ENCODE results near the gene IRX2. TPM values are rescaled to one million over a fixed set of nuclear protein-coding genes. Genes with fewer than 3 reads are reported as not detected.

IRX2 gene
- total RNA-seq, 1 donor = 7.2 TPM

DNA sequence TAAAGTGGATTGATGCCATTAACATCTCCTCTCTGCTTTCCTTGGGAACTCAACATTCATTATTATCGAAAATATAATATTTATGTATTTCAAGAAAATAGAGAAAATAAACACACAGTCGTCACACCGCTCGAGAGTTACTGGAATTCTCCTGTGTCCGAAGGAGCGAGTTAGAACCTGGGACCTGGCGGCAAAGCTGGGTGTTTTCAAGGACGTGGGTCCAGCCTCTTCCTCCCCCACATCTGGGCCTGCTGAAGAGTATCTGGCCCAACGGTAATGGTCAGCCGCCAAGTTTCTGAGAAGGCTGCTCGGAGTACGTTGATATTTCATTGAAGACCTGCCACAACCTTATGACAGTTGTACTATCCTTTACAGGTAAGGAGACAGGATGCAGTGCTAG is 47.9 kb downstream of the IRX2 start:
- no peaks in the 10 kb centered on the region for H4K20me1 ChIP-seq (ENCODE audit: insufficient read depth, low read length)
- no peak overlapping the region for H3K4me3 ChIP-seq (ENCODE audit: insufficient read depth, low read length)
- no peaks in the 10 kb centered on the region for H3K27me3 ChIP-seq (ENCODE audit: insufficient read depth, low read length)
- no peaks in the 10 kb centered on the region for H3K9me3 ChIP-seq (ENCODE audit: low read depth, low read length)
- H3K36me3 ChIP-seq (ENCODE audit: insufficient read depth, low read length) = no peaks in the 10 kb centered on the region
- H3K79me2 ChIP-seq (ENCODE audit: insufficient read depth, low read length) = no peaks in the 10 kb centered on the region
- no peak overlapping the region for H3K4me2 ChIP-seq (ENCODE audit: insufficient read depth, low read length)
- no peak overlapping the region for H2AFZ ChIP-seq (ENCODE audit: low read length)
- H3K27ac ChIP-seq (ENCODE audit: low read depth, low read length) = no peak overlapping the region
- DNase-seq (ENCODE audit: insufficient read length, low spot score, missing footprints) = no peak
- TF ChIP-seq, protein P1, sequence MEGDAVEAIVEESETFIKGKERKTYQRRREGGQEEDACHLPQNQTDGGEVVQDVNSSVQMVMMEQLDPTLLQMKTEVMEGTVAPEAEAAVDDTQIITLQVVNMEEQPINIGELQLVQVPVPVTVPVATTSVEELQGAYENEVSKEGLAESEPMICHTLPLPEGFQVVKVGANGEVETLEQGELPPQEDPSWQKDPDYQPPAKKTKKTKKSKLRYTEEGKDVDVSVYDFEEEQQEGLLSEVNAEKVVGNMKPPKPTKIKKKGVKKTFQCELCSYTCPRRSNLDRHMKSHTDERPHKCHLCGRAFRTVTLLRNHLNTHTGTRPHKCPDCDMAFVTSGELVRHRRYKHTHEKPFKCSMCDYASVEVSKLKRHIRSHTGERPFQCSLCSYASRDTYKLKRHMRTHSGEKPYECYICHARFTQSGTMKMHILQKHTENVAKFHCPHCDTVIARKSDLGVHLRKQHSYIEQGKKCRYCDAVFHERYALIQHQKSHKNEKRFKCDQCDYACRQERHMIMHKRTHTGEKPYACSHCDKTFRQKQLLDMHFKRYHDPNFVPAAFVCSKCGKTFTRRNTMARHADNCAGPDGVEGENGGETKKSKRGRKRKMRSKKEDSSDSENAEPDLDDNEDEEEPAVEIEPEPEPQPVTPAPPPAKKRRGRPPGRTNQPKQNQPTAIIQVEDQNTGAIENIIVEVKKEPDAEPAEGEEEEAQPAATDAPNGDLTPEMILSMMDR (IDR thresholded peaks at IDR 0.05; ENCODE audit: extremely low read depth, low read depth, low read length) = no peak
- H3K4me1 ChIP-seq (ENCODE audit: insufficient read depth, low read length) = no peaks in the 10 kb centered on the region

DNA sequence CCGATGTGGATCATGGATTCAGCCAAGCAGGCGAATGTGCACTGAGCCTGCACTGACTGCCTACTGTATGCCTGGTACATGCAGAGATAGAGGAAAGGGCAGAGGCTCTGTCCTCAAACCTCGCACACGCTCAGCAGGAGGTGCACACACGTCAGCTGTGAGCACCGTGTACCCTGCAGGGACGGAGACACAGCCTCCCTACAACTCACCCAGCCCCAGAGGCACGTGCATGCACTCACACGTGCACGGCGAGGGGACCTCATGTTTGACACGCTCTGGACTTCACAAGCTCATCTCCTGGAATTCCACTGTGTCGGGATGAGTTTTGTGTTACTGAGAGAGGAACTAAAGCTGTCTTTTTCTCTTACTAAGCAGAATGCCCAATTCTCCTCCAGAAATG is 48.4 kb downstream of the IRX2 start:
- Histone ChIP-seq H2AFZ (ENCODE audit: low read length) (no peak overlapping the region), H3K27me3 (ENCODE audit: insufficient read depth, low read length) (no peaks in the 10 kb centered on the region), H3K79me2 (ENCODE audit: insufficient read depth, low read length) (no peaks in the 10 kb centered on the region), H3K9me3 (ENCODE audit: low read depth, low read length) (no peaks in the 10 kb centered on the region), H3K36me3 (ENCODE audit: insufficient read depth, low read length) (no peaks in the 10 kb centered on the region), H4K20me1 (ENCODE audit: insufficient read depth, low read length) (no peaks in the 10 kb centered on the region), H3K27ac (ENCODE audit: low read depth, low read length) (no peak overlapping the region), H3K4me2 (ENCODE audit: insufficient read depth, low read length) (no peak overlapping the region), H3K4me3 (ENCODE audit: insufficient read depth, low read length) (no peak overlapping the region), H3K4me1 (ENCODE audit: insufficient read depth, low read length) (no peaks in the 10 kb centered on the region)
- DNase-seq (ENCODE audit: insufficient read length, low spot score, missing footprints) = no peak
- TF ChIP-seq, protein P1 (IDR thresholded peaks at IDR 0.05; ENCODE audit: extremely low read depth, low read depth, low read length) = no peak

DNA sequence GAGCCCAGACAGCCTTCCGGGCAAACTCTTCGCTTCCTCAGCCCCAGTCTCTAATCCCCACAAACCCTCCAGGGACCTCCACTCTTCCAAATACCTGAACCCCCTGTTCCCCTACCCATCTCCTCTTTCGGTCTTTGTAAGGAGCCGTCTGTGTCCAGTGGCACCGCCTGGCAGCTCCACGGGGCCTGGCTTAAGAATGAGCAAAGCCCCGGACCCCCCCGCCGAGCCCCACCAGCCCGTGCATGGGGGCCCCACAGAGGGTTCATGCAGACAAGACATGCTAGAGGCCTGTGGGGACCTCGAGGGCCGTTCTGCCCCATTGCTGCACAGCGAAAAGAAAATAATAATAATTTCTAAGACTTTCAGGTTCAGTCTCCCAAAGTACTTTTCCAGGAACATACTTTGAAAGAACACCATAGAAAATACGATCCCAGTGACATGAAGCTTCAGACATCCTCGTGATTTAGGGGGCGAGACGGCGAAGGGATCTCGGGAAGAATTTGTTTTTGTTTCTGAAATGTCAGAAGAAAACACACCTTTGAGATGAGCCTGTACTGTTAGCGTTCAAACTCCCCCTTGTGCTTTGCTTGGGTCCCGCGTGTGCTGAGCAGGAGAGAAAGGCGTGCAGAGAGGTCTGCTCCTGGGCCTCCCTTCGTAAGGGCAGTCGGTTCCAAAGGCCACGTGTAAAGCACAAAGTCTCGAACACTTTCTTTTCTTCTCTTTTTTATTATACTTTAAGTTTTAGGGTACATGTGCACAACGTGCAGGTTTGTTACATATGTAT is 49.2 kb downstream of the IRX2 start:
- Histone ChIP-seq H3K79me2 (ENCODE audit: insufficient read depth, low read length) (no peaks in the 10 kb centered on the region), H3K27ac (ENCODE audit: low read depth, low read length) (no peak overlapping the region), H3K4me3 (ENCODE audit: insufficient read depth, low read length) (no peak overlapping the region), H3K27me3 (ENCODE audit: insufficient read depth, low read length) (no peaks in the 10 kb centered on the region), H3K4me2 (ENCODE audit: insufficient read depth, low read length) (no peak overlapping the region), H3K4me1 (ENCODE audit: insufficient read depth, low read length) (no peaks in the 10 kb centered on the region), H4K20me1 (ENCODE audit: insufficient read depth, low read length) (no peaks in the 10 kb centered on the region), H3K36me3 (ENCODE audit: insufficient read depth, low read length) (no peaks in the 10 kb centered on the region), H2AFZ (ENCODE audit: low read length) (no peak overlapping the region), H3K9me3 (ENCODE audit: low read depth, low read length) (no peaks in the 10 kb centered on the region)
- DNase-seq (ENCODE audit: insufficient read length, low spot score, missing footprints) = no peak
- TF ChIP-seq, protein P1 (IDR thresholded peaks at IDR 0.05; ENCODE audit: extremely low read depth, low read depth, low read length) = no peak

DNA sequence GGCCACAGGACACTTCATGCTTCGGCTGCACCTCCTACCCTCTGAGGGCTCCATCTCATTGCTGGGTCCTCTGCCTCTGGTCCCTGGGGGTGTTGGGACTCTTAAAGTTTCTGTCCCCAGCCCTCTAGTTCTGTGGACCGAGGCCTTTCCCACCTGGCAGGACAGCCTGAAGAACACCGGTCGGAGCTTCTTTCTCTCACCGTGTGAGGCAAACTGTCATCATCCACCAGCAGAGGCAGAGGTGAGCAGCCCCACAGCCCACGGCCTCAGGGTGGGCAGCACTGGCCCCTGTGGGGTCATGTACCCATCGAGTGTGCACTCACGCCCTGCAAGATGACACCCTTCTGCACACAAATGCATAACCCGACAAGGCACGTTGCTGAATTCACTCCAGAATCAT is 49.9 kb downstream of the IRX2 start:
- no peaks in the 10 kb centered on the region for H3K9me3 ChIP-seq (ENCODE audit: low read depth, low read length)
- no peaks in the 10 kb centered on the region for H3K36me3 ChIP-seq (ENCODE audit: insufficient read depth, low read length)
- DNase-seq (ENCODE audit: insufficient read length, low spot score, missing footprints) = no peak
- H3K4me2 ChIP-seq (ENCODE audit: insufficient read depth, low read length) = no peak overlapping the region
- H3K27me3 ChIP-seq (ENCODE audit: insufficient read depth, low read length) = no peaks in the 10 kb centered on the region
- no peak overlapping the region for H3K27ac ChIP-seq (ENCODE audit: low read depth, low read length)
- no peaks in the 10 kb centered on the region for H3K4me1 ChIP-seq (ENCODE audit: insufficient read depth, low read length)
- H4K20me1 ChIP-seq (ENCODE audit: insufficient read depth, low read length) = no peaks in the 10 kb centered on the region
- TF ChIP-seq, protein P1 (IDR thresholded peaks at IDR 0.05; ENCODE audit: extremely low read depth, low read depth, low read length) = no peak
- H2AFZ ChIP-seq (ENCODE audit: low read length) = no peak overlapping the region
- no peak overlapping the region for H3K4me3 ChIP-seq (ENCODE audit: insufficient read depth, low read length)
- H3K79me2 ChIP-seq (ENCODE audit: insufficient read depth, low read length) = no peaks in the 10 kb centered on the region

Data from osteoblast (primary cell).